ENCODE results near the gene CCDC80.

CCDC80 gene

GRCh38 chr3:112631257-112631656 is 9.7 kb downstream of the CCDC80 start:
- DNase-seq (ENCODE audit: low read depth), result no peak

GRCh38 chr3:112629425-112629824 is 11.5 kb downstream of the CCDC80 start:
- no peak for DNase-seq (ENCODE audit: low read depth)

GRCh38 chr3:112627919-112628466 is 12.9 kb downstream of the CCDC80 start:
- no peak for DNase-seq (ENCODE audit: low read depth)

GRCh38 chr3:112627419-112627818 is 13.5 kb downstream of the CCDC80 start:
- DNase-seq (ENCODE audit: low read depth), result no peak

- DNase-seq (ENCODE audit: low read depth), result no peak
Measured at GRCh38 chr3:112623717-112624116, 17.2 kb downstream of the CCDC80 start.

- DNase-seq (ENCODE audit: low read depth), result no peak
Measured at GRCh38 chr3:112623213-112623612, 17.7 kb downstream of the CCDC80 start.

GRCh38 chr3:112619295-112619694 is 21.6 kb downstream of the CCDC80 start:
- no peak for DNase-seq (ENCODE audit: low read depth)

GRCh38 chr3:112617285-112617684 is 23.7 kb downstream of the CCDC80 start:
- DNase-seq (ENCODE audit: low read depth), result no peak

- no peak for DNase-seq (ENCODE audit: low read depth)
Measured at GRCh38 chr3:112615989-112616731, 24.8 kb downstream of the CCDC80 start.

GRCh38 chr3:112611752-112612515 is 29.0 kb downstream of the CCDC80 start:
- no peak for DNase-seq (ENCODE audit: low read depth)

GRCh38 chr3:112610121-112610520 is 30.8 kb downstream of the CCDC80 start:
- DNase-seq (ENCODE audit: low read depth), result no peak

GRCh38 chr3:112607863-112608262 is 33.1 kb downstream of the CCDC80 start:
- no peak for DNase-seq (ENCODE audit: low read depth)

- DNase-seq (ENCODE audit: low read depth), result no peak
Measured at GRCh38 chr3:112606098-112606497, 34.8 kb downstream of the CCDC80 start.

GRCh38 chr3:112605285-112605684 is 35.7 kb downstream of the CCDC80 start:
- no peak for DNase-seq (ENCODE audit: low read depth)

- no peak for DNase-seq (ENCODE audit: low read depth)
Measured at GRCh38 chr3:112604536-112604935, 36.4 kb downstream of the CCDC80 start.

GRCh38 chr3:112602217-112602838 is 38.6 kb downstream of the CCDC80 start:
- no peak for DNase-seq (ENCODE audit: low read depth)

GRCh38 chr3:112598731-112599130 is 42.2 kb downstream of the CCDC80 start:
- no peak for DNase-seq (ENCODE audit: low read depth)

- DNase-seq (ENCODE audit: low read depth), result no peak
Measured at GRCh38 chr3:112597945-112598344, 43.0 kb downstream of the CCDC80 start.

GRCh38 chr3:112594856-112595255 is 46.1 kb downstream of the CCDC80 start:
- DNase-seq (ENCODE audit: low read depth), result no peak

GRCh38 chr3:112593258-112593657 is 47.7 kb downstream of the CCDC80 start:
- no peak for DNase-seq (ENCODE audit: low read depth)

GRCh38 chr3:112587336-112587735 is 53.6 kb downstream of the CCDC80 start:
- no peak for DNase-seq (ENCODE audit: low read depth)

GRCh38 chr3:112585782-112586181 is 55.2 kb downstream of the CCDC80 start:
- DNase-seq (ENCODE audit: low read depth), result no peak

GRCh38 chr3:112583105-112583504 is 57.8 kb downstream of the CCDC80 start:
- DNase-seq (ENCODE audit: low read depth), result no peak

Measured in stimulated activated CD4-positive, alpha-beta T cell treated with anti-CD3 and anti-CD28 coated beads, Interleukin-2, amount 100 ng/mL, for 4 hours (primary cell).